ENCODE results near the gene DGKE. TPM values are rescaled to one million over a fixed set of nuclear protein-coding genes. Genes with fewer than 3 reads are reported as not detected.

DGKE gene
- total RNA-seq, 6 donors from 2014 or later = 4.3 to 23.8 (median 9.2) TPM

GRCh38 chr17:56866076-56866475 lies 32.1 kb downstream of the DGKE start:
- 97% methylated on average over 5 of the region's 5 CpGs for WGBS, 2 donors
- no peak for DNase-seq

GRCh38 chr17:56866496-56866895 lies 32.5 kb downstream of the DGKE start:
- no peaks in the 10 kb centered on the region for H3K27me3 ChIP-seq
- TF ChIP-seq POLR2A (IDR thresholded peaks at IDR 0.05) (no peak), POLR2AphosphoS5 (IDR thresholded peaks at IDR 0.05) (no peak), CTCF (IDR thresholded peaks at IDR 0.05) (no peak), EP300 (IDR thresholded peaks at IDR 0.05) (no peak)
- H3K4me3 ChIP-seq = no peak overlapping the region
- H3K9me3 ChIP-seq = no peaks in the 10 kb centered on the region
- no peak overlapping the region for H3K27ac ChIP-seq
- no peaks in the 10 kb centered on the region for H3K4me1 ChIP-seq
- 33 to 62% methylated on average over 3 of the region's 3 CpGs for WGBS, 2 donors
- DNase-seq (no peak), ATAC-seq (ENCODE audit: low FRiP score in 2 of 2) (no peak)
- H3K36me3 ChIP-seq = peaks cover 0 to 26% (median 0%) of the 10 kb centered on the region in 4 donors

More at GRCh38 chr17:56866076-56866475, 32.1 kb downstream of the DGKE start:
- H3K27me3 ChIP-seq = no peaks in the 10 kb centered on the region
- no peak for ATAC-seq (ENCODE audit: low FRiP score in 2 of 2)
- H3K27ac ChIP-seq = no peak overlapping the region
- no peak overlapping the region for H3K4me3 ChIP-seq
- peaks cover 0 to 31% (median 0%) of the 10 kb centered on the region in 4 donors for H3K36me3 ChIP-seq
- no peaks in the 10 kb centered on the region for H3K4me1 ChIP-seq
- no peaks in the 10 kb centered on the region for H3K9me3 ChIP-seq
- TF ChIP-seq POLR2A (IDR thresholded peaks at IDR 0.05) (no peak), EP300 (IDR thresholded peaks at IDR 0.05) (no peak), CTCF (IDR thresholded peaks at IDR 0.05) (no peak), POLR2AphosphoS5 (IDR thresholded peaks at IDR 0.05) (no peak)

- no peak overlapping the region for H3K4me3 ChIP-seq
- whole genome bisulfite sequencing, 2 donors = 25 to 41% methylated on average over 2 of the region's 2 CpGs
- TF ChIP-seq EP300 (IDR thresholded peaks at IDR 0.05) (no peak), POLR2AphosphoS5 (IDR thresholded peaks at IDR 0.05) (no peak), CTCF (IDR thresholded peaks at IDR 0.05) (no peak), POLR2A (IDR thresholded peaks at IDR 0.05) (no peak)
- no peak for ATAC-seq (ENCODE audit: low FRiP score in 2 of 2)
- H3K9me3 ChIP-seq = no peaks in the 10 kb centered on the region
- peaks cover 0 to 12% (median 0%) of the 10 kb centered on the region in 4 donors for H3K36me3 ChIP-seq
- no peaks in the 10 kb centered on the region for H3K4me1 ChIP-seq
- H3K27ac ChIP-seq = no peak overlapping the region
- no peak for DNase-seq
- H3K27me3 ChIP-seq = no peaks in the 10 kb centered on the region
Measured at GRCh38 chr17:56867948-56868376, 34.0 kb downstream of the DGKE start.

GRCh38 chr17:56868716-56869115 lies 34.8 kb downstream of the DGKE start:
- Histone ChIP-seq H3K27ac (no peak overlapping the region), H3K27me3 (no peaks in the 10 kb centered on the region), H3K9me3 (no peaks in the 10 kb centered on the region), H3K36me3 (peaks cover 0 to 4% (median 0%) of the 10 kb centered on the region in 4 donors), H3K4me3 (no peak overlapping the region), H3K4me1 (no peaks in the 10 kb centered on the region)
- TF ChIP-seq CTCF (IDR thresholded peaks at IDR 0.05) = no peak
- WGBS, 2 donors = 91 to 93% methylated on average over 3 of the region's 3 CpGs
- DNase-seq (no peak), ATAC-seq (ENCODE audit: low FRiP score in 2 of 2) (no peak)

GRCh38 chr17:56870081-56870651 lies 36.2 kb downstream of the DGKE start:
- no peak overlapping the region for H3K27ac ChIP-seq
- no peak overlapping the region for H3K4me3 ChIP-seq
- WGBS, 2 donors = 74 to 83% methylated on average over 4 of the region's 4 CpGs
- no peak for ATAC-seq (ENCODE audit: low FRiP score in 2 of 2)
- no peaks in the 10 kb centered on the region for H3K36me3 ChIP-seq
- H3K9me3 ChIP-seq = no peaks in the 10 kb centered on the region
- no peak for DNase-seq
- H3K4me1 ChIP-seq = no peaks in the 10 kb centered on the region
- TF ChIP-seq POLR2AphosphoS5 (IDR thresholded peaks at IDR 0.05) (no peak), POLR2A (IDR thresholded peaks at IDR 0.05) (no peak), CTCF (IDR thresholded peaks at IDR 0.05) (no peak), EP300 (IDR thresholded peaks at IDR 0.05) (no peak)
- no peaks in the 10 kb centered on the region for H3K27me3 ChIP-seq
